Panc1 (cell line): ENCODE data around the gene SDK1.

Experiments used
- POLR2AphosphoS5 ChIP-seq: IDR thresholded peaks from 2 replicates; pipeline ENCODE4 v1.6.1; 2012; ENCODE audit warnings: mild to moderate bottlenecking, low read depth, low read length, moderate library complexity
- REST ChIP-seq, 2 experiments: IDR thresholded peaks; 2 replicates each; pipeline ENCODE4 v1.6.1; 2011 to 2012; ENCODE audit warnings: low read depth in 2 of 2, control low read depth in 1 of 2, low read length in 1 of 2, mild to moderate bottlenecking in 1 of 2, moderate library complexity in 1 of 2; ENCODE audit not compliant: insufficient read depth in 1 of 2
- SIN3A ChIP-seq: IDR thresholded peaks from 2 replicates; pipeline ENCODE4 v1.6.1; 2012; ENCODE audit warnings: low read depth, mild to moderate bottlenecking, low read length, moderate library complexity, borderline replicate concordance; ENCODE audit not compliant: insufficient read depth
- TCF7L2 ChIP-seq: IDR thresholded peaks from 2 replicates; pipeline ENCODE4 v1.6.1; 2011; ENCODE audit warnings: mild to moderate bottlenecking, low read depth, low read length, inconsistent platforms
- TF ChIP-seq, protein P1 (sequence below): fragments of 450-650 bp; IDR thresholded peaks from 2 replicates; pipeline ENCODE4 v1.5.1; 2017; ENCODE audit warnings: mild to moderate bottlenecking

DNA sequence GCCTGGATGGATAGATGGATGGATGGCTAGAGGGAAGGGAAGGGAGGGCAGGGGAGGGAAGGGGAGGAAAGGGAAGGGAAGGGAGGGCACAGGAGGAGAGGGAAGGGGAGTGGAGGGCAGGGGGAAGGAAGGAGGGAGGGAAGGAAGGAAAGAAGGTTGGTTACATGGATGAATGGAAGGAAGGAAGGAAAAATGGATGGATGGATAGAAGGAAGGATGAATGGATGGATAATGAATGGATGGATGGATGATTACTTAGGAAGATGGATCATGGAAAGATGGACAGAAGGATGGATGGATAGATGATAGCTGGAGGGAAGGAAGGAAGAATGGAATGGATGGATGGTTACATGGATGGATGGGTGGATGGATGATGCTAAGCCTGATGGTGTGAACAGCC is 929.3 kb downstream of the SDK1 start:
- TF ChIP-seq, protein P1, sequence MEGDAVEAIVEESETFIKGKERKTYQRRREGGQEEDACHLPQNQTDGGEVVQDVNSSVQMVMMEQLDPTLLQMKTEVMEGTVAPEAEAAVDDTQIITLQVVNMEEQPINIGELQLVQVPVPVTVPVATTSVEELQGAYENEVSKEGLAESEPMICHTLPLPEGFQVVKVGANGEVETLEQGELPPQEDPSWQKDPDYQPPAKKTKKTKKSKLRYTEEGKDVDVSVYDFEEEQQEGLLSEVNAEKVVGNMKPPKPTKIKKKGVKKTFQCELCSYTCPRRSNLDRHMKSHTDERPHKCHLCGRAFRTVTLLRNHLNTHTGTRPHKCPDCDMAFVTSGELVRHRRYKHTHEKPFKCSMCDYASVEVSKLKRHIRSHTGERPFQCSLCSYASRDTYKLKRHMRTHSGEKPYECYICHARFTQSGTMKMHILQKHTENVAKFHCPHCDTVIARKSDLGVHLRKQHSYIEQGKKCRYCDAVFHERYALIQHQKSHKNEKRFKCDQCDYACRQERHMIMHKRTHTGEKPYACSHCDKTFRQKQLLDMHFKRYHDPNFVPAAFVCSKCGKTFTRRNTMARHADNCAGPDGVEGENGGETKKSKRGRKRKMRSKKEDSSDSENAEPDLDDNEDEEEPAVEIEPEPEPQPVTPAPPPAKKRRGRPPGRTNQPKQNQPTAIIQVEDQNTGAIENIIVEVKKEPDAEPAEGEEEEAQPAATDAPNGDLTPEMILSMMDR, result no peak
- no peak for TF ChIP-seq REST (IDR thresholded peaks at IDR 0.05; ENCODE audit: insufficient read depth in 1 of 2, low read depth in 2 of 2, low read length in 1 of 2)
- no peak for TF ChIP-seq SIN3A
- no peak for TF ChIP-seq POLR2AphosphoS5
- no peak for TF ChIP-seq TCF7L2
